Activated CD8-positive, alpha-beta memory T cell treated with anti-CD3 and anti-CD28 coated beads for 24 hours (primary cell): ENCODE measurements around the gene EXPH5.
"Not testable (repeated sequence)": the region's sequence is repeated elsewhere in the genome, so short reads cannot be mapped to it uniquely, and the experiment has no call there.

Experiments
- DNase-seq: peaks from one replicate; pipeline ENCODE4 v3.0.0-alpha.2; 2020

Gene EXPH5, protein sequence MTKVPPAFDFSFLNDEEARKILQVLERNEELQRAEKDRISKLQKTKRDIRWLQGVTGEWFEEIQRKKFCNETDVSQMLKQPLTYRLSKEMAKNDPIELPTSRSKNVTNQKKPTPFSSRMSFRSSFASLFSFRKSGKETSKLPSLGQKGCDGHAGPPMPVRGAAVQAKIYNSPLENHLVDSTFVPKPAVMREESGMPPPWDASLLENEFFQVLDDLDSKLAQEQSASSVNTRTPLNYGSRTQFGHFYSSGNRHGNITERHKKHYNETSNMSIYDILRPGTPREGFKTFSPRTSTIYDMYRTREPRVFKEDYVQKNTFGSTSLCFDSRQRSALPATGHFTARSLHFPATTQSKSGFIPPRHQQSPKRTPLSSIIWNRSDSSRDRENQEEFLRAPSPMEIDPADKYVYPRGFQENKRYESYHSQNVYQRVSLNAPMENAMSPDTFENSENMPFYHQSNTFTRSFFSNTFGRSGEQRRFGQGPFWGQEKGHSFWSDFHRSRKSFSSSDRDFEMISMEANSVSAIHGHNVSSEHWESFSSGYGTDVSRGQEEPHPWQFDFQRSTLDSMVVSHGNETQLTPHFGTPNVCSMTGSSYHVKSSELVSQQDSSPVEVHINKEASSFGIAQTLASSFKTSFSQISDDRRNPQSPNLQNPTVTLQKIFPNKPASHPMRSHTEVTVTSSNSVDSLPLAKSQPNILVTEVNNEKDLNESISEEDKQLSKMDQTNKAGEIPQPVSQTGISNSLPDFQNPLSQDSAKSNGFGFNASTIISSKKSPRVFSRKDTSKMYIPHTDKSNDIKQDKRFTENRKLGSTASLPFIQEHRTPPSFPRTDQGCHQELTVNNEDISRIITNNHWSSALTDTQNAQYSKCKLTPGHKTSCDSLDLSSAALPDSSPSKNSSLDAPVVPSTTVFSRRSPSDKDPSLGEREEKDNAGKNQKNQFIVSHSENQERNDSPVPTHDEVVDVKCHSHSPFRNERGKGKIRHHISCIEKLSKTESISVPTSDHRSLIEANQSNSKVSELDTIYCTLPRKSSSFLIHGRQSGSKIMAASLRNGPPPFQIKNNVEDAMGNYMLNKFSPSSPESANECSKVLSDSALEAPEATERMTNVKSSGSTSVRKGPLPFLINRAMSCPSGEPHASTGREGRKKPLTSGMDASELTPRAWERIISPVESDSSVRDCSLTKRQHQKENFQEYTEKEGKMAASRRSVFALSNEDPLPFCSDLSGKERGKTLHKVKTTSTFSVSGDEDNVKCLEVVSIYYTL (N-terminal part only)

DNA sequence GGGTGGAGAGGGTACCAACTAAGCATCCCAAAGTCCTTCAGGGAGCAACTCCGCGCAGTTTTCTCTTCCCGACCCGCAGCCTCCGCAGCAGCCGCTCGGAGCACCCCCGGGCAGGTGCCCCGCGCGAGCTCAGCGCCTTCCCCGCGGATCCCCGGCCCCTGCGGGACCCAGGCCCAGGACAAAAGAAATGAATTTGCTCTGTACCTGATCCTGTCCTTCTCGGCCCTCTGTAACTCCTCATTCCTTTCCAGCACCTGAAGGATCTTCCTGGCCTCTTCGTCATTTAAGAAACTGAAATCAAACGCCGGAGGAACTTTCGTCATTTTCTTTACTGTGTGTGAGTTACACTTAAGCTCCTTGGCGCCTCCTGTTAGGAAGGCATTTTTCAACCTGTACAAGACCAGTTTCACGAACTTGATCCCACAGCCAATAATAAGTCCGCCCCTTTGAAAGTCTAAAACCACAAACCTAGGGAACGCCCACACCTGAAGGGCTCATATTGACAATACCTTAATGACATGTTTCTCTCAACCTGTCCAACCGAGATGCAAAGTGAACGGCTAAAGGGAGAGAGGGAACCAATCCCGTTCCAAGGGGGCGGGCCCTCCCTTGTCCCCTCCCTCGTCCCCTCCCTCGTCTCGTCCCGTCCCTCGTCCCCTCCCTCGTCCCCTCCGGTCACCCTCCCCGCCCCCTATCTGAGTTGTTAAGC lies at the start of gene EXPH5:
TSS of gene EXPH5 (minus strand) at position 555 of the 709 bp plus-strand sequence. CDS start at position 323, 232 bp downstream.
- DNase-seq = peak; percentile 93

DNA sequence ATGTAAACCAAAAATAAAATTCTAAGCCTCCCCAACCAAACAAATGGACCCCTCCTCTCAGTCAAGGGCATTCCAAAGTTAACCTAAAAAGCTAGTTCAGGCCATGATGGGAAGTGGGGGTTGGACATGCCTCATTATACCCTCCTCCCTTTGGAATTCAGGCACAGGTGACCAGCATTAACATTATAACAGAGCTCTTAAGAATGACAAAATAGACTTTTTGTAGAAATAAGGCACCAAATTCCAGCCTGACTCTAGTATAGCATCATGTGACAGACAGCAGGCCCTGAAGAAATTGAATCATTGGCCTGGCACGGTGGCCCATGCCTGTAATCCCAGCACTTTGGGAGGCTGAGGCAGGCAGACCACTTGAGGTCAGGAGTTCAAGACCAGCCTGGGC lies 48.2 kb upstream of the EXPH5 start:
- not testable (repeated sequence) for DNase-seq

DNA sequence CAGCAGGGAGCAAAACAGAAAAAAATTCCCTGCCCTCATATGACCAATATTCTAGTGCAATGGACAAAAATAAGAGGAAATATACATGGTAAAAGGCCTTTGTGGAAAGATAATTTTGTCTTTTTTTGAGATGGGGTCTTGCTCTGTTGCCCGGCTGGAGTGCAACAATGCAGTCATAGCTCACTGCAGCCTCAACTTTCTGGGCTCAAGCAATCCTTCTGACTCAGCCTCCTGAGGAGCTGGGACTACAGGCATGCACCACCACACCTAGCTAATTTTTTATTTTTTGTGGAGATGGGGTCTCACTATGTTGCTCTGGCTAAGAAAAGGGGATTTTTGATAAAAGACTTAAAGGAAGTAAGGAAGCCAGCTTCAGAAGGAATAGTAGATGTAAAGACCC lies 45.6 kb upstream of the EXPH5 start:
- no peak for DNase-seq

DNA sequence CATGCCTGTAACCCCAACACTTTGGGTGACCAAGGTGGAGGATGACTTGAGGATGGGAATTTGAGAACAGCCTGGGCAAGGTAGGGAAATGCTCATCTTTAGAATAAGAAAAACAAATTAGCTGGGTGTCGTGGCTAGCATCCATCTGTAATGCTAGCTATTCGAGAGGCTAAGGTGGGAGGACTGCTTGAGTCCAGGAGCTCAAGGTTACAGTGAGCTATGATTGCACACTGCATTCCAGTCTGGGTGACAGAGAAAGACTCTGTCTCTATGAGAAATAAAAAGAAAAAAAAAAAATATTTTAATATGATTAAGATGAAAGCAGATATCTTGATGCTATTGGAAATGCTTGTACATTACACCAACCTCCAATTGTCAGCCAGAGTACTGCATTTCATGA lies 42.7 kb upstream of the EXPH5 start:
- DNase-seq = no peak

DNA sequence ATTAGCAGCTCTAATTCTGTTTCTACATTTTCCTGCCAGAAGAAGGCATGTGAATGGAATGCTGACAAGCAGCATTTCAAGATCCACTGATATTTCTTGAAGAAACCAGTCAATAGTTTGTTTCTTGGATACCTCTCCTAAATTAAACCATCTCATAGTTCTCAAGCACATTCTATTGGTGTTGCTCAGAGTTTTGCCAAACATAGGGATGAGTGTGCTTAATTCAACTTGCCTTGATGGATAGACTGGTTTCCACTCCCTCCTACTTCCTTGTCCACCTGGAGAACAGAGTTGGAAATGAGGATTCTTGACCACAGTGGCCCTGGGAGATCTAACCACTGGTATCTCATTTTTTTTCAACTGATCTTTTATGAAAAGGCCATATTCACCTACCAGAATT lies 41.5 kb upstream of the EXPH5 start:
- no peak for DNase-seq

DNA sequence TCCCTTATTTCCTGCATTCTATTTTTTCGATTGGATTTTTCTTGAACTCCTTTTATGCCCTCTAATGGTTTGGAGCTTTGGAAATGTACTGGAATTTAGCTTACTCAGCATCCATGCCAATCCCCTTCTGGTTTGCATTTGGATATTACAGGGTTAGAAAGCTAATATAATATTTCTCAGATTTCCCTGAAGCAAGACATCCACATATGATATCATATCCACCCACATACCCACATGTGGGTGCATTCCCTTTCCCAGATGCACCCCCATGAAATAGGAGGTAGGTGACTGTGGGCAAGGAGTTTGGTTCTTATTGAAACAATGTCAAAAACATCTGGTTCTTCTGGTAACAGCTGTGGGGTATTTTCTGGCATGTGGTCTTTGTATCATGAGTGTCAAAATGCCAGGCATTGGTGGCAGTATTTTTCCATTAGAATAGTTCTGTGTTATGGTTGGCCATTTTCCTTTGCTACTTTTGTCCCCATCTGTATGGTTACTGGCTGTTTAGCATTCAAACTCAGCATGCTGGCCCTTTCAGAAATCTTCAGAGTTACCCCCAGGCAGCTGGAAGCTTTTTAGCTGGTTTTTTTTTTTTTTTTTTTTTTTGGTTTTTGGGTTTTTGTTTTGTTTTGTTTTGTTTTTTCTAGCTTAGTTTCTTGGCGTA lies 38.6 kb upstream of the EXPH5 start:
- no peak for DNase-seq

DNA sequence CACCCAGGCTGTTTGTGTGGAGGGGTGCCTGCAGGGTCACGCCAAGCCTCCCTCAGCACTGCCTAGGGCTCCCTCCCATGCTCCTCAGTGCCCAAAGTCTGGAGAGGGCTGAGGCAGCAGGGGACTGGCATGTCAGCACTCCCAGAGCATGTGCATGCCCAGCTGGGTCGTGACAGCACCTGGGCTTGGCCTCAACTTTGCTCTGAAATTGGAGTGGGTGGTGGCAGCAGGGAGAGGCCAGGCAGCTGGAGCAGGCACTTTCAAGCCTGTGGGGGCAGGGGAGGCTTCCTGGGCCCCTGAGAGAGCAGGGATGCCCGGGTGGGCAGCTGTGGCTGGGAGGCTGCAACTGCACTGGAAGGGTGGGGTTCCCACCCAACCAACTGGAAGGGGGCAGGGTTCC lies 35.7 kb upstream of the EXPH5 start:
- no peak for DNase-seq

DNA sequence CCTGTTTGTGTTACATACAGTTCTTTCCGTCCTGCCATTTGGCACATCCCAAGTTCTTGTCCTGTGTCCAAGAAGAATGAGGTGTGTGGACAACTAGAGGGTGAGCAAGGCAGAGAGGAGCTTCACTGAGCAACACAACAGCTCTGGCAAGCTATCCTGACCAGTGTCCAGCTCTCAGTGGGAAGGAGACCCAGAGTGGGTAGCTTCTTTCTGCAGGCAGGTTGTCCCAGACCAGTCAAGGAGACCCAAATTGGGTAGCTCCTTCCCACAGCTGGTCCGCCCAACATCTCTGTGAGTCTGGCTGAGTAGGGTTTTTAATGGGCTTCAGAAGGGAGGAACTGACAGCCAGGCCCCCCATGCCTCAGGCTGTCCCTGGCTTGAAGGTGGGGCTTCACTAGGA lies 35.2 kb upstream of the EXPH5 start:
- no peak for DNase-seq

DNA sequence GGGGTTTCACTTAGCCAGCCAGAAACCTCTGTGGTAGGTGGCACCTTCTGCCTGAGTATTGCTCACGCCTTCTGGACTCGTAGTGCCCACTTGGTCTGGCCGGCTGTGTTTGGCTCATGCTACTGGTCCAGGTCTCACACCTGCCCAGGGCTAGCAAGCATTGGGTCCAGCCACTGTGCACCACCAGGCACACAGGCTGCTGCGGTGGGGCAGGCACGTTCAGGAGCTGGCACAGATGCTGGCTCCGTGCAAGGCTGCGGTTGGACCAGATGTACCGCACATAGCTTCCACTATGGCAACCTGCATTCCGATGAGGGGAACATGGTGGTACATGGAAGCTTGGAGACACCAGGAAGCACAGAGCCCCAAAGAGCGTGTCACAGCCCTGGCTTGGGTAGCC lies 34.8 kb upstream of the EXPH5 start:
- no peak for DNase-seq

DNA sequence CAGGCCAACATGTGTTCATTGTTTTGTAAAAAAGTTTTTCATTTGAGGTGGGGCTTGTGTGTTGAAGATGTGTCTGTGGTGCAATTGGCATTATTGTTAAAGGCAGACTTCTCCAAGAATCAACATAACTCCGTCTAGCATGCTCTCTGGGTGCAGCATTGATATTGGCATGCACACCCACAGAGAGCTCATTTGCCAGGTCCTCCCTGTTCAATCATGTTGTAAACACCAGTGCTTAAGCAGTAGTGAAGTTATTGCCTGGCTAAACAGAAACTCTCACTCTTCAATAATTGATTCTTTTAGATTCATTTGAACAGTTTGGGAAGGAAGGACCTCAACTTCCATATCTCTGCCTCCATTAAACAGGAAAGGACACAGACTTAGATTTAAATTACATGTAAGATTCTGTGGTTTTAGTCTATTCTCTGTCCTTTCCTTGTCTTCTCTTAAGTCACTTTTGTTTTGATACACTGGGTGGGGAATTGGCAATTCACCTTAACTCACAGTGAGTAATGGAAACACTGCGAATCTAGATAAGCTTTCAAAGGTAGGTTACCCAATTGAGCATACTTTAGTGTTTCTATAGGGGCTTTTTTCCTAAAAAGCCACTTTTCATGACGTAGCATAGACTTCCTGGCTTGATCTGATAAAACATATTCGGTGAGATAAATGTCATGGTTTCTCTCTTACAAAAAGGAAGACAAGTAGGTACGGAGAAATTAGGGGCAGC lies 30.8 kb upstream of the EXPH5 start:
- no peak for DNase-seq

DNA sequence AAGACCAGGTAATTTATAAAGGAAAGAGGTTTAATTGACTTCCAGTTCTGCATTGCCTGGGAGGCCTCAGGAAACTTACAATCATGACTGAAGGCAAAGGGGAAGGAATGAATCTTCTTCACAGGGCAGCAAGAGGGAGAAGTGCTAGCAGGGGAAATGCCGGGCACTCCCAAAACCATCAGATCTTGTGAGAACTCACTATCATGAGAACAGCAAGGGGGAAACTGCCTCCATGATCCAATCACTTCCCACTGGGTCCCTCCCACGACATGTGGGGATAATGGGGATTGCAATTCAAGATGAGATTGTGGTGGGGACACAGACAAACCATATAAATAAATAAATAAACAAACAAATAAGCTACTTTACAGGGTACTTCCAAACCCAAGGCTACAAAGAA lies 28.8 kb upstream of the EXPH5 start:
- DNase-seq = no peak

DNA sequence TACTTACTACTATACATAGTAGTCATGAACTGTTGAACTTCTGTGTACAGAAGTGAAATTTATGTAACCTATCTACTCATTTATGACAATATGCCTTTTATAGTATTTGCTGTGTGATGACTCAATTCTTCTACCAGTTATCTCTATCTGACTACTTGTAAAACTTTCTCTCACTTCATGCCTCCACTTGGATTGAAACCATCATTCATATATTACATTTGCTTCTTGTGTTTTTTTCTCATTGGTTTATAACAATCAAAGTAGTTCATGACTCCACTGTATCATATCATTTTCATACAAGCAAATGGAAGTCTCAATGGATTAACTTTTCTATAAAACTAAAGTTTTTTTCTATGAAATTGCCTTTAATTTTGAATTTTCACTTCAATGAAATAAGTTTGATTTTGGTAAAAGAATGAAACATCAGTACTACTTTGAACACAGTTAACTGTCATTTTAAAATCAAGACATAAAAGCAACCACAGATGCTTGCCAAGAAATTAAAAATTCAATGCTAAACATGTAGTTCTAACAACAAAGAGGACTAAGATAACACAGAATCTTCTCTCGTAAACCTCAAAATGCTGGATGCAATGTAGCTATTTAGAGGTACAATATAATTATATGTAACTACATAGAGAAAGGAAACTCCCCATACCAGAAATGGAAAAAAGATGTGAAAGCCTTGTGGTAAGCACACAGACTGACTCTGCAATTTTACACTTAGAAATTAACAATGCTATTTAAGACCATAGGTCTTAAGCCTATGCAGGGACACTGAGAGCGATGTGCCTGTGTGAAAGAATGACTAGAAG lies 27.6 kb upstream of the EXPH5 start:
- no peak for DNase-seq

DNA sequence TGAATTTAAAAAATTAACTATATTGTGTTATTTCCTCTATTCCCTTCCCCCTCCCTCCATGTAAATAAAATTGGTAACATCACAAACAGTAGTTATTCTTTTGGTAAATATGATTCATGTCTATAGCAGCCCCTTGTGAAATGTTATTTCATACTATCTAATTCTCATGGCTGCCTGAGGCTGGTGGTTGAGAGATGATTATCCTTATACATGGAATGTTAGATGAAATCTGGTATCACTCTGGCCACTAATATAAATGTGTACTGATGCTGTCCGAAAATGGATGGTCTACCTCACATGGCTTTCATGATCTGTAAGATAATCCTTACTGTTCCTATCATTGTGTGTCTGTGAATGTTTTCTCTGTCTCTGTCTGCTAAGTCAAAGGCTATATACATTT lies 25.0 kb upstream of the EXPH5 start:
- no peak for DNase-seq

DNA sequence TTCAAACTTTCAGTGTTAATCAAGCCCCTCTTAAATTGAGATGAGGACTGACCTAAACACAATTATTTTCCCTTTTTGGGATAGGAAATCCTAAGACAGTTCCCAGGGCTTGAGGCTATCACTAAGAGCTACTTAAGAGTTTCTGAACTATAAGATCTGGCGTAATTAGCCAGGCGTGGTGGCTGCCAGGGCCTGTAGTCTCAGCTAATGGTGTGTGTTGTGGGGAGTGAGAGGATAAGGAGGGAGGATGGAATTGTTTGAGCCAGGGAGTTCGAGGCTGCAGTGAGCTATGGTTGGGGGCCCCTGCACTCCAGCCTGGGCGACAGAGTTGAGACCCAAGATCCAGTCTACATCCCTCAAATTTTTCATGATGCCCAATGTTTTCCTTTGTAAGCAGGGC lies 23.5 kb upstream of the EXPH5 start:
- no peak for DNase-seq

DNA sequence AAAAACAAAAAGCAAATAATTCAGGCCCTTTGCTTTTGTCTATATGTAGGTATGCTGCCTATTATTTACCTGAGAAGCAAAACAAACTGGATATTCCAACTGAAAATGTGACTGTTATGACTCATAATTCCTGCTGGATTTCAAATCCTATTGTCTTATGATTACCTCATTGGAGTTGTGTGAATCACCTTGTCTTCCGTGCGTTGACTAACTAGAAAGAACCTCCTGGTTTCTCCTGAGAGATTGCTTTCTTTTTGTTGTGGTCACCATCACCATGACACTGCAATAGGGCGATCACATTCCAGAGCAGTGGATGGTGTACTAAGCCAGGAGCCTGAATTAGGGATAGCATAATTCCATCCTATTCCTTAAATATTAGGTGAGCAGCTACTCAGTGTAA lies 23.0 kb upstream of the EXPH5 start:
- DNase-seq = no peak

DNA sequence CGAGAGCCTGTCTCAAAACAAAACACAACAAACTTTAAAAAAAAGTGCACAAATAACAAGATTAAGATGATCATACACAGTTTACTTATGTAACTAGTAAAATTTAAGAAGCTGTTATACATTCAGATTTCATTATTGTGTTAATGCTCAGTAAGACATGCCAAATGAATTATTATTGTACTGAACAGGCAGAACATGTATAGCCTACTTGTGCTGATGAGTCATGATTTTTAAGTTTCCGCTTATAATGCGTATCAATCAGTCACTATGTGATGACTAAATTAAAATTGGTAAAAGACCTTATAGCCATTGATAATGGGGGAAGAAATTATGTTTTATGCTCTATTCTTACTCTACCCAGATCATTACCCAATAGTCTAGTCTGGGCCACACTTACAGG lies 20.5 kb upstream of the EXPH5 start:
- no peak for DNase-seq

DNA sequence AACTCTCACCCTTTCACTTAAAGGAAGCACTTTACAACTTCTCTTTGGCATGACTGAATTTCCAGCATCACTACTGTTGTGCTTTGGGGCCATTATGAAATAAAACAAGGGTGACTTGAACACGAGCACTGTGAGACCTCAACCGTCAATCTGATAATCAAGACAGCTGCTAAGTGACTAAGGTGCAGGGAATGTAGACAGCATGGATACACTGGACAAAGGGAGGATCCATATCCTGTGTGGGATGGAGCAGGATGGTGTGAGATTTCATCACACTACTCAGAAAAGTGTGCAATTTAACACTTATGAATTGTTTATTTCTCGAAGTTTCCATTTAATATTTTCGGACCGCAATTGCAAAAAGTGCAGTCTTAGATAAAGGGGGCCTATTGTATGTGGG lies 16.1 kb upstream of the EXPH5 start:
- no peak for DNase-seq

DNA sequence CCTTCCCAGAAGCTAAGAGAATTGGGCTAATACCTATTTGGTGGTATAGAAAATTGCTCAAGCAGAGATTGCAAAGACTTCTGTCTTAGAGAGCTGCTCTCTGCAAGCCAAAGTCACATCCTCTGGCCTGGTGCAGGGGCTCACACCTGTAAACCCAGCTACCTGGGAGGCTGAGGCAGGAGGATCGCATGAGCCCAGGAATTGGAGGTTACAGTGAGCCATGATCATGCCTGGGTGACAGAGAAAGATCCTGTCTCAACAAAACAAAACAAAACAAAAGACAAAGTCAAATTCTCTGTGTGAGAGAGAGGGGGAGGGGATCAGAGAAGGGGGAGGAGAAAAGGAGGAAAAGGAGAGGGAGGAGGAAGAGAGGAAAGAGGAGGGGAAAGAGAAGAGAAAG lies 15.0 kb upstream of the EXPH5 start:
- no peak for DNase-seq

DNA sequence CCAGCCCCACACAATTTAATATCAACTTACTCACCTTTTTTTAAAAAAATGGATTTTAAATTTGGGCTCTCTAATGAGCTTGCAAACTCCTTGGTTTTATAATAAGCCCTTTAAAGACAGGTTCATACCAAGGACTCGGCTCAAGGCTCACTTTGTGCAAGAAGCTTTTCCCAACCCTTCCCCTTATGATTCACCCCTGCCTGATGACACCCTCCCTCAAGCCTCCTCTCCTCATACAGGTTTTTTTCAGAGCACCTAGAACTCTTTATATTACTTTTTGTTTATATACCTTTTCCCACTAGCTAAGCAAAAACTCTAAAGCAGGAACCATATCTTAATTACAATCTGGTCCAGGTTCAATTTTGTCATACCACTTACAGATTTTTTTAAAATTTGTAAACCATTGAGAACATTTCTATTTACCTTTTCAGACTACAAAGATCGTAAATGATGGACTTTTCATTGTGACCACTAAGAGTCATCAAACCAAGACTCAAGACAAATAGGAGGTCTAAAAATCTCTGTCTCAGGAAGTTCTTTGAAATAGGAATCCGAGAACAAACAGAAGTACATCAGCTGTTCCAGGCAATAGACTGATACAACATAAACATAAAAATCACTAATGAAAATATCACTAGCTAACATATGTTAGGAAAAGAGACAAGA lies 13.1 kb upstream of the EXPH5 start:
- DNase-seq = no peak

DNA sequence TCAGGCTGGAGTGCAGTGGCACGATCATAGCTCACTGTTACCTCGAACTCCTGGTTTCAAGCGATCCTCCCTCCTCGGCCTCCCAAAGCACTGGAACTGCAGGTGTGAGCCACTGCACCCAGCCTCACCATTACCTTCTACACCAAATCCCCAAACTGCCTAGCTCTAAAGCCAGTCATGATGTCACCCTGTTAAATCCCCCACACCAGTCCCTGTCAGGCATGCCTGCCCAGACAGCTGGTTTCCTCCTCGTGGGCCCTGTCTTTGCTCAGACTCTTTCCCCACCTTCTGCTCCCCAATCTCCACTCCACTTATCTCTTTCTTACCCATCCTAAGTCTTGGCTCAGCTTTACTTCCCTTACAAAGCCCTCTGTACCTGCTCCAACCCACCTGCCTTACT lies 12.5 kb upstream of the EXPH5 start:
- no peak for DNase-seq
